EL (cell line): ENCODE data around the gene PROP1.
"Not testable (repeated sequence)": the region's sequence is repeated elsewhere in the genome, so short reads cannot be mapped to it uniquely, and the experiment has no call there.

Source experiments
- DNase-seq: peaks from one replicate; pipeline ENCODE4 v3.0.0-alpha.2; 2016

The PROP1 gene

GRCh38 chr5:177943805-177944736, 52.0 kb downstream of the PROP1 start:
- DNase-seq: peak; percentile 42

- not testable (repeated sequence) for DNase-seq
Observed at GRCh38 chr5:177942896-177943295, 53.1 kb downstream of the PROP1 start.
